GM12891 (cell line): ENCODE results near the gene STRAP.
"Not testable (repeated sequence)": the region's sequence is repeated elsewhere in the genome, so short reads cannot be mapped to it uniquely, and the experiment has no call there.

Experiments used
- PAX5 ChIP-seq: IDR thresholded peaks from 2 replicates; pipeline ENCODE4 v1.6.1; 2011; ENCODE audit warnings: low read length, moderate library complexity, mild to moderate bottlenecking; ENCODE audit not compliant: insufficient read depth, severe bottlenecking
- POLR2A ChIP-seq: IDR thresholded peaks from 2 replicates; pipeline ENCODE4 v1.6.1; 2011; ENCODE audit warnings: low read depth, low read length, control low read depth
- POLR2AphosphoS5 ChIP-seq: IDR thresholded peaks from 2 replicates; pipeline ENCODE4 v1.6.1; 2011; ENCODE audit warnings: low read depth, low read length, control low read depth
- SPI1 ChIP-seq: IDR thresholded peaks from 2 replicates; pipeline ENCODE4 v1.6.1; 2011; ENCODE audit warnings: low read depth, low read length, control low read depth
- TAF1 ChIP-seq: IDR thresholded peaks from 2 replicates; pipeline ENCODE4 v1.6.1; 2011; ENCODE audit warnings: low read depth, low read length, control low read depth

DNA sequence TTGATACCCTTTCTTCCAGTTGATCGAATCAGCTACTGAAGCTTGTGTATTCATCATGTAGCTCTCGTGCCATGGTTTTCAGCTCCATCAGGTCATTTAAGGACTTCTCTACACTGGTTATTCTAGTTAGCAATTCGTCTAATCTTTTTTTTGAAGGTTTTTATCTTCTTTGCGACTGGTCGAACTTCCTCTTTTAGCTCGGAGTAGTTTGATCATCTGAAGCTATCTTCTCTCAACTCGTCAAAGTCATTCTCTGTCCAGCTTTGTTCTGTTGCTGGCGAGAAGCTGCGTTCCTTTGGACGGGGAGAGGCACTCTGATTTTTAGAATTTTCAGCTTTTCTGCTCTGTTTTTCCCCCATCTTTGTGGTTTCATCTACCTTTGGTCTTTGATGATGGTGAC is 66.3 kb downstream of the STRAP start:
- not testable (repeated sequence) for TF ChIP-seq POLR2AphosphoS5, POLR2A, TAF1, SPI1, PAX5
